Measurements from ENCODE around the gene DCXR.

The DCXR gene

DNA sequence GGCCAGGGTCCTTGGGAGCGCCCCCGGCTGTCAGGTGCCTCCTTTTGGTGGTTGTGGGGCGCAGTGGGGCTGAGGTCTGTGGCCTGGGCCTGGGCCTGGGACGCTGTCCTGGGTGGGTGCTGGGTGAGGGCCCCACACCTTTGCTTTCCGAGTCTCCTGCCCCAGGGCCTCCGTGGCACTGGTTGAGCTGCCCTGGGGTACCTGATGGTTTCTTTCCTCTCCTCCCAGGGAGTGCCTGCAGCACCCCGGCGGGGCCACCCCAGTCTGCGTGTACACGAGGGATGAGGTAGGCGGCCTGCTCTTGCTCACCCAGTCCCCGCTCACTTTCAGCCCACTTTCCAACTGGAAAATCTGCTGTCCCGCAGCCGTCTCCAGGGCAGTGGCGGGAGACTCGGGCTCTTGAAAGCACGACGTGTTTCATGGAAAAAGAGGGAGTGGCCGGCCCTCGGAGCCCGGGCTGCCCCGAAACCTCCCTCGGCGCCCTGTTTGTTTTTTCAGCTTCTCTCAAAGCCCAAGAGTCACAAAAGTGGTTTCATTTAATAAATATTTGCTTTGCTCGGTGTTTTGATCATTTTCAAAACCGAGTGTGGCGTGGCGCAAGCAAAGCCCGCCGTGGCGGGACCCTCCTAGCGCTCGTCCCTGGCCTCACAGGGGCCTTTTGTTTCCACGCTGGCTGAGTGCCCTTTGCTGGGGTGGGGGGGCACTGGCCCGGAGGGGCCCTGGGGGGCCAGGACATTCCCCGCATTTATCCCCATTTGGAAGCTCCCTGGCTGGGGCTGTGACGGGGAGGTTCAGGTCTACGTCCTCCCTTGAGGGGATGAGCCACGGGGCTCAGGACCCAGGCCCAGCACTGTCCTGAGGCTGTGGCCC, 42.7 kb downstream of the DCXR start:
- no peak for DNase-seq

DNA sequence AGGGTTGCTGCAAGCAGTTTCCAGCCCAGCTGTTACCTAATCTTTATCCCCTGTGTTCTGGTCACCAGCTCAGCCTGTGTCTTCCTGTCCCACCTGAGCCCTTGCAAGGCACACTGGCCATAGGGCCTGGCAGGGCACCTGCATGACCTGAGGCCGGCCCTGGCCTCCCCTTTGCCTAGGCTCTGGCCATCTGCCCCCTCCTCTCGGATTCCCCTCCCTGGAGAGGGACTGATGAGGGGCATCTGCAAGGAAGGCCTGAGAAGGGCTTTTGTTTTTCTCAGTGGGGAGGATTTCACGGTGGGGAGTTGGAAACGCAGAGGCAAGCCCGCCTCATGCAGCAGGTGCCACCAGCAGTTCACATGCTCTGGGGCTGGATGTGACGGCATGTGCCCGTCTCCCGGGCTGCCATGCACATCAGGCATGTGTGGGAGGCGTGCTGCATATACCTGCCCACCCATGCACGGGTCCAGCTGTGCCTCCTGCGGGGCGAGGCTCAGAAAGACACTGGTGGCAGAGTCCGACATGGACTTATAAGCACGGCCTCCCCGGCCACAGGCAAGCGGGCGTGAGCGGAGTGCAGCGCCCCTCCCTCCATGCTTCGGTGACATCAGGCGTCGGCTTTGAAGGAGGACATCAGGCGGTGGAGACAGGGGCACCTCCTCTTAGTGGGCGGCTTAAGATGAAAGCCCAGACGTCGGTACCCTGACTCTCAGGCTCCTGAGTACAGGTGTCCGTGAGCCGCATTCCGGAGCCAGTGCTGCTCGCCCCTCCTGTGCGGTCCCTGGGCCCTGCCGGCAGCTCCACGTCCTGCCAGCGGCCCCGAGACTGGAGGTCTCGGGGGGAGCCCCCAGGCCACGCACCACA, 43.5 kb downstream of the DCXR start:
- DNase-seq, result no peak

DNA sequence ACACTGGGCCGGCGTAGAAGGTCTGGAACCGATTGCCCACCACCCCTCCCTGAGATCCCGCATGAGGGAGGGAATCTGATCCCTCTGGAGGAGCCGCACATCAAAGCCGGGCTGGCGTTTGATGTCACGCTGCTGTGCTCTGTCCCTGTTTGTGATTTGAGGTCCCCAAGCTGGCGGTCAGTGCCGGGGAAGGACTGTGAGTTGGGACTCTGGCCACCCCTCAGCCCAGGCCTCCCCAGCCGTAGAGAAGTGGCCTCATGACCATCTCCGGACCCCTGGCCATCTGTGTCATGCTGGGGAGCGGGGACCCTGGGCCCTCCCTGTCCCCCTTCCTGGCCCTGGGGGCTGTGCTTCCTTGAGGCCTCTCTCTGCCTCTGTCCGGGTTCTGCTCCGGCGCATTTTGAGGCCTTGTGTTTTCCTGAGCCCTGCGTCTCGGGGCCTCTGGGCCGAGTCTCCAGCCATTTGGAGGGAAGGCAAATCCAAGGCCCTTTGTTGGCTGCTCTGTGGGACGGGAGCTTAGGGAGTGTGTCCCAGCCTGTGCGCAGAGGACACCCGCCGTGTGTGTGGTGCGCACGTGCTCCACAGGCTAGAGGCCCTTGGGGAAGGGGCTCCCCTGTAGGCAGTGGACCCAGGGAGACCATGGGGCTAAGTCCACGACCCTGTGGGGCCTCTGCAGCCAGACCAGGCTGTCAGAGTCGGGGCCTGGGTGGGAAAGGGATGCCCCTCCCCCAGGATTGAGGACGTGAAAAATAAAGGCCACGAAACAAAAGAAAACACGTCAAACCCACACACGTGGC, 45.0 kb downstream of the DCXR start:
- no peak for DNase-seq

DNA sequence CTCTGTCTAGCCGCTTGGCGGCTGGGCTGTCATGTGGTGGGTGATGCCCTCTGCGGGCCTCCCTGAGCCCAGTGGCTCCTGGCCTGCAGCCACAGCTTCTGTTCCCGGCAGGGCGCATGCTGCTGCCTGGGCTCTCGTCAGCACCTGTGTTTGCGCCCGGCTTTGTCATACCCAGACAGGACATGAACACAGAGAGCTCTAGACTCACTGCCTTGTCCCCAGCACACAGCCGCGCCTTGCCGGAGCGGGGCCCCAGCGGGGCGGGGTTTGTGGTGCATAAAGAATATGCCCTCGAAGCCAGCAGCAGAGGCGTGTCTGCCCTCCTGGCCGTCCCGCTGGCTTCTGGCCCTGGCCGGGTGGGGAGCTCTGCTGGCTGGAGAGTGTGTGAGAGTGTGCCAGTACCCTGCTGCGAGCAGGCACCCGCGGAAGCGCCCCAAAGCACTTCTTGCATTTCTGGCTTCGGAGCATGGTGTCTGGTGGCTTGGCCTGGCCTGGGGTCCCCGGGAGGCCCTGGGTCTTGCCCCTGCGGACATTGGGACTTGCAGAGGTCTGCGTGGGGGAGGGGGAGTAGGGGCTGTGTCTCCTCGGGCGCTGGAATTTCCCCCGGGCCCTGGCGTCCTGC, 45.7 kb downstream of the DCXR start:
- no peak for DNase-seq

DNA sequence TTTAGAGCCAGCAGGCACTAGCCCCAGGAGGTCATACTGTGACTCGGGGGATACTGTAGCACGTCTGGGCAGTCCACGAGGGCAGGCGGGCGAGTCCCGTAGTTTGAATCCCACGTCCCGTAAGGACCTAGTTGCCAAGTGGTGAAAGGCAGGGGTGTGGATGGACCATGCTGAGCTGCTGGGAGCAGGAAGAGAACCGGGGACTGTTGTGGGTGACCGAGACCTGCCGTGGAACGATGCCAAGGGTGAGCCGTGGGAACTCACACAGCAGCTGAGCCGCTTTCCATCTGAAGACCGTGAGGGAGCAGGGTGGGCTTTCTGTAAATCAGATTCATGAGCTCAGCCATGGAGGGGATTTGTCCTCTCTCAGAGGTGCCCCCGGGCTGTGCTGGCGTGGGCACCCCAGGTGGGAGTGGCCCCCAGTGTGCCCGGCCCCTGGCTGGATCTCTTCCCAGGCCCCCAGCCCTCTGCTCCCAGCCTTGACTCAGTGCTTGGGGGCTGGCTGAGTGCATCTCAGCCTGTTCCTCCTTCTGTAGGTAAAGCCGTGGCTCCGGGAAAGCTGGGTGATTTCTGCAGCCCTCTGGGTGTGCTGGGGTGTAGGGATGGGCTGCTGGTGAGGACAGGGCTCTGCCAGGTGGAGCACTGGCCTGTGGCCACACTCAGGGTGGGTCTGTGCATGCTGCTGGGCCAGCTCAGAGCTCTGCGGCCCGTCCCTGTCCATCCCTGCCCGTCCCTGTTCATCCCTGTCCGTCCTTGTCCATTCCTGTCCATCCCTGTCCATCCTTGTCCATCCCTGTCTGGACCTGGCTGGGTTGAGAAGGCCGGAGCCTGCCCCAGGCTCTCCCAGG, 46.4 kb downstream of the DCXR start:
- DNase-seq, result no peak

DNA sequence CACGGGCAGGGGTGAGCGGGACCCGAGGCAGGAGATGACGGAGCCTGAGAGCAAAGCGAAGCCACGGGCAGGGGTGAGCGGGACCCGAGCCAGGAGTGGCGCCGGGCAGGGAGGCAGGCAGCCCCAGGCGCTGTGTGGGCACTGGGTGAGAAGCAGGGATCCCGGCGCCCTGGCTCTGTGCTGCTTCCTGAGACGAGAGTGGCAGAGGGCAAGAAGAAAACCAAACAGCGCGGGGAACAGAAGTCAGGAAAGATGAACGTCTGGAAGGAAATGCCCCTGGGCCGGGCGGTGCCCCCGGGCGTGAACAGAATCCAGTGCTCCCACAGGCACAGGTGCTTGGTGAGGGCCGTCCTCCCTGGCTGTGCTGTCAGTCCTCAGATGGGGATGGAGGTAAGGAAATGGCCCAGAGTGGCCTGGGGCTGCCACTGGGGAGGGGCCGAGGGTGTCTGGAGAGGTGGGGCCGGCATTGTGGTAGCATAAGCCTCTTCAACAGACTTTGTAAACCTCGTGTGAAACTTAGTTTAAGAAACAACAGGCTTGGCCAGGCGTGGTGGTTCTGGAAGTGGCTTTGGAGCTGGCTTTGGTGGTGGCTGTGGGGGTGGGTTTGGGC, 50.2 kb downstream of the DCXR start:
- DNase-seq, result no peak

DNA sequence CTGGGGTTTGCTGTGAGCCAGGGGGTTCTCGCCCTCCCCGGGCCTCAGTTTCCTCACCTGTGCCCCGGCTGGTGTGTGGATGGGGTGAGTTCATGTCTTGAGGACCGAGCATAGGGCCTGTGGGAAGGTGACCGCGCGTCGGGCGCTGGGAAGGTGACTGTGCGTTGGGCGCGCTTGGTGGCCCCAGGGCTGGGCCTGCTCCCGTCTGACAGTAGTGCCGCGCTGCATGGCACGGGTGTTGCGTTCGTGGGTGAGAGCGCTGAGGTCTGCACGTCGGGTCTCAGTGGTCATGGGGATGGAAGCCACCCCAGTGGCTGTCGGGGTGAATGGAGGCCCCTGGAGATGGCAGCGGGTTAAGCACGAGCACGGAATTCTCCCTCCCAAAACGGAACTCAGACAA, 50.9 kb downstream of the DCXR start:
- no peak for DNase-seq
